Astrocyte (in vitro differentiated cells and primary cell): ENCODE results near the gene TOR1A.
A peak's percentile ranks its signal among the peaks of the same experiment; 100 is the strongest.

ENCODE experiments used
- EZH2 ChIP-seq: IDR thresholded peaks from 2 replicates; pipeline ENCODE4 v1.6.1; 2012; ENCODE audit warnings: mild to moderate bottlenecking, low read length, inconsistent platforms; ENCODE audit not compliant: insufficient read depth
- TF ChIP-seq, protein P1 (sequence below): IDR thresholded peaks from 2 replicates; pipeline ENCODE4 v1.5.1; 2011; ENCODE audit warnings: low read depth, mild to moderate bottlenecking, inconsistent platforms, low read length, moderate library complexity; ENCODE audit not compliant: insufficient read depth

DNA sequence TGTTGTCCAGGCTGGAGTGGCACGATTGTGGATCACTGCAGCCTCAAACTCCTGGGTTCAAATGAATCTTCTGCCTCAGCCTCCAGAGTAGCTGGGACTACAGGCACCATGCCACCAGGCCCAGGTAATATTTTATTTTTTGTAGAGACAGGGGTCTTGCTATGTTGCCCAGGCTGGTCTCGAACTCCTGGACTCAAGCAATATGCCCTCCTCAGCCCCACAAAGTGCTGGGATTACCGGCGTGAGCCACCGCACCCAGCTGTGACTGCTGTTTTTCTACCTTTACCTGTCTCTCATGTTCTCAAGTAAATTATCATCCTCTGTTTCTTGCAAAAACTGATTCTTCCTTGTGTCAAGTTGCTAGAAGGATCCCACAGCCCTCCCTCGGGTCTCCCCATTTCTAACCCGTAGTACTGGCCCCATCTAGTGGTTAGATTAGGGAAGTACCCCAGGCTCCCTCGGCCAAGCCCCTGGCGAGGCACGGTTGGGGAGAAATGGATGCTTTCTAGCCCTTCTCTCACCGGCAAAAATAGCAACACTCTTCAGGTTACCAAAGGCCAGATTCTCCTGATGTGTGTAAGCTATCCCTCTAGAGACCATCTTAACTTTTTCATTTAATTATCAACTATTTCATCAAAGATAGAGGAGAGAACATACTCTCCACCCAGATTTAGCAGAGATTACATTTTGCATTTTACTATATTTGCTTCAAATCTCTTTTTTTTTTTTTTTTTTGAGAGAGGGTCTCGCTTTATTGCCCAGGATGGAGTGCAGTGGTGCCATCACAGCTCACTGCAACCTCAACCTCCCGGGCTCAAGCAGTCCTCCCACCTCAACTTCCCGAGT is 40.2 kb downstream of the TOR1A start:
- TF ChIP-seq, protein P1, sequence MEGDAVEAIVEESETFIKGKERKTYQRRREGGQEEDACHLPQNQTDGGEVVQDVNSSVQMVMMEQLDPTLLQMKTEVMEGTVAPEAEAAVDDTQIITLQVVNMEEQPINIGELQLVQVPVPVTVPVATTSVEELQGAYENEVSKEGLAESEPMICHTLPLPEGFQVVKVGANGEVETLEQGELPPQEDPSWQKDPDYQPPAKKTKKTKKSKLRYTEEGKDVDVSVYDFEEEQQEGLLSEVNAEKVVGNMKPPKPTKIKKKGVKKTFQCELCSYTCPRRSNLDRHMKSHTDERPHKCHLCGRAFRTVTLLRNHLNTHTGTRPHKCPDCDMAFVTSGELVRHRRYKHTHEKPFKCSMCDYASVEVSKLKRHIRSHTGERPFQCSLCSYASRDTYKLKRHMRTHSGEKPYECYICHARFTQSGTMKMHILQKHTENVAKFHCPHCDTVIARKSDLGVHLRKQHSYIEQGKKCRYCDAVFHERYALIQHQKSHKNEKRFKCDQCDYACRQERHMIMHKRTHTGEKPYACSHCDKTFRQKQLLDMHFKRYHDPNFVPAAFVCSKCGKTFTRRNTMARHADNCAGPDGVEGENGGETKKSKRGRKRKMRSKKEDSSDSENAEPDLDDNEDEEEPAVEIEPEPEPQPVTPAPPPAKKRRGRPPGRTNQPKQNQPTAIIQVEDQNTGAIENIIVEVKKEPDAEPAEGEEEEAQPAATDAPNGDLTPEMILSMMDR = peak; percentile 86
- no peak for TF ChIP-seq EZH2
